Measurements from ENCODE around the gene PTPN4. TPM values are rescaled to one million over a fixed set of nuclear protein-coding genes. Genes with fewer than 3 reads are reported as not detected.

Gene PTPN4
- total and polyA plus RNA-seq, 2 experiments from 2014 or later: 41.6 to 90.4 TPM

DNA sequence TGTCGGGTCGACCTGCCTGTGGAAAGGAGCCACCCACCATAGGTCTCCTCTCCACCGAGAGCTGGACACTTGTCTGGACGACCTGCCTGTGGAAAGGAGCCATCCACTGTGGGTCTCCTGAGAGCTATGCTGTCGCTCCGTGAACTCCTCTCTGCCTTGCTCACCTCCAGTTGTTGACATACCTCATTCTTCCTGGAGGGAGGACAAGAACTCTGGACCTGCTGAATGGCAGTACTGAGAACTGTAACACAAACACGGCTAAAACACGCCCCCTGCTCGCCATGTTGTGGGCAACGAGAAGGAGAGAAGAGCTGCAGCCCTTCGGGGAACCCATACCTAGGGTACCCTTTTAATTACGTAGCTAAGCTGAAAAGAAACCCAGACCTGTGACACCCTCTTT lies 77.6 kb downstream of the PTPN4 start:
- peak overlapping the region; percentile 80 for H3K27ac Mint-ChIP-seq
- Histone ChIP-seq H4K20me1 (replicated peaks; ENCODE audit: insufficient read depth) (peaks cover 12% of the 10 kb centered on the region; the same call in 1 of the 2 replicates), H3K4me1 (ENCODE audit: insufficient read depth) (peaks cover 13% of the 10 kb centered on the region; the same call in 1 of the 2 replicates), H3K9me2 (ENCODE audit: insufficient read depth) (no peaks in the 10 kb centered on the region), H3K4me3 (no peak overlapping the region), H3K79me2 (replicated peaks; ENCODE audit: insufficient read depth) (peaks cover 75% of the 10 kb centered on the region), H3F3A (replicated peaks; ENCODE audit: low read depth) (no peaks in the 10 kb centered on the region), H3K27ac (ENCODE audit: low read depth) (no peak overlapping the region), H3K27me3 (ENCODE audit: insufficient read depth) (no peaks in the 10 kb centered on the region), H3K36me3 (ENCODE audit: insufficient read depth) (no peaks in the 10 kb centered on the region), H3K4me2 (no peak overlapping the region), H2AFZ (no peak overlapping the region)
- no peak for TF ChIP-seq CREB1 (CRISPR knock-in tag; IDR thresholded peaks at IDR 0.05; ENCODE audit: low read depth)
- TF ChIP-seq, protein P1, sequence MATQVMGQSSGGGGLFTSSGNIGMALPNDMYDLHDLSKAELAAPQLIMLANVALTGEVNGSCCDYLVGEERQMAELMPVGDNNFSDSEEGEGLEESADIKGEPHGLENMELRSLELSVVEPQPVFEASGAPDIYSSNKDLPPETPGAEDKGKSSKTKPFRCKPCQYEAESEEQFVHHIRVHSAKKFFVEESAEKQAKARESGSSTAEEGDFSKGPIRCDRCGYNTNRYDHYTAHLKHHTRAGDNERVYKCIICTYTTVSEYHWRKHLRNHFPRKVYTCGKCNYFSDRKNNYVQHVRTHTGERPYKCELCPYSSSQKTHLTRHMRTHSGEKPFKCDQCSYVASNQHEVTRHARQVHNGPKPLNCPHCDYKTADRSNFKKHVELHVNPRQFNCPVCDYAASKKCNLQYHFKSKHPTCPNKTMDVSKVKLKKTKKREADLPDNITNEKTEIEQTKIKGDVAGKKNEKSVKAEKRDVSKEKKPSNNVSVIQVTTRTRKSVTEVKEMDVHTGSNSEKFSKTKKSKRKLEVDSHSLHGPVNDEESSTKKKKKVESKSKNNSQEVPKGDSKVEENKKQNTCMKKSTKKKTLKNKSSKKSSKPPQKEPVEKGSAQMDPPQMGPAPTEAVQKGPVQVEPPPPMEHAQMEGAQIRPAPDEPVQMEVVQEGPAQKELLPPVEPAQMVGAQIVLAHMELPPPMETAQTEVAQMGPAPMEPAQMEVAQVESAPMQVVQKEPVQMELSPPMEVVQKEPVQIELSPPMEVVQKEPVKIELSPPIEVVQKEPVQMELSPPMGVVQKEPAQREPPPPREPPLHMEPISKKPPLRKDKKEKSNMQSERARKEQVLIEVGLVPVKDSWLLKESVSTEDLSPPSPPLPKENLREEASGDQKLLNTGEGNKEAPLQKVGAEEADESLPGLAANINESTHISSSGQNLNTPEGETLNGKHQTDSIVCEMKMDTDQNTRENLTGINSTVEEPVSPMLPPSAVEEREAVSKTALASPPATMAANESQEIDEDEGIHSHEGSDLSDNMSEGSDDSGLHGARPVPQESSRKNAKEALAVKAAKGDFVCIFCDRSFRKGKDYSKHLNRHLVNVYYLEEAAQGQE (IDR thresholded peaks at IDR 0.05; ENCODE audit: unreplicated experiment): no peak
- TF ChIP-seq, protein P2, sequence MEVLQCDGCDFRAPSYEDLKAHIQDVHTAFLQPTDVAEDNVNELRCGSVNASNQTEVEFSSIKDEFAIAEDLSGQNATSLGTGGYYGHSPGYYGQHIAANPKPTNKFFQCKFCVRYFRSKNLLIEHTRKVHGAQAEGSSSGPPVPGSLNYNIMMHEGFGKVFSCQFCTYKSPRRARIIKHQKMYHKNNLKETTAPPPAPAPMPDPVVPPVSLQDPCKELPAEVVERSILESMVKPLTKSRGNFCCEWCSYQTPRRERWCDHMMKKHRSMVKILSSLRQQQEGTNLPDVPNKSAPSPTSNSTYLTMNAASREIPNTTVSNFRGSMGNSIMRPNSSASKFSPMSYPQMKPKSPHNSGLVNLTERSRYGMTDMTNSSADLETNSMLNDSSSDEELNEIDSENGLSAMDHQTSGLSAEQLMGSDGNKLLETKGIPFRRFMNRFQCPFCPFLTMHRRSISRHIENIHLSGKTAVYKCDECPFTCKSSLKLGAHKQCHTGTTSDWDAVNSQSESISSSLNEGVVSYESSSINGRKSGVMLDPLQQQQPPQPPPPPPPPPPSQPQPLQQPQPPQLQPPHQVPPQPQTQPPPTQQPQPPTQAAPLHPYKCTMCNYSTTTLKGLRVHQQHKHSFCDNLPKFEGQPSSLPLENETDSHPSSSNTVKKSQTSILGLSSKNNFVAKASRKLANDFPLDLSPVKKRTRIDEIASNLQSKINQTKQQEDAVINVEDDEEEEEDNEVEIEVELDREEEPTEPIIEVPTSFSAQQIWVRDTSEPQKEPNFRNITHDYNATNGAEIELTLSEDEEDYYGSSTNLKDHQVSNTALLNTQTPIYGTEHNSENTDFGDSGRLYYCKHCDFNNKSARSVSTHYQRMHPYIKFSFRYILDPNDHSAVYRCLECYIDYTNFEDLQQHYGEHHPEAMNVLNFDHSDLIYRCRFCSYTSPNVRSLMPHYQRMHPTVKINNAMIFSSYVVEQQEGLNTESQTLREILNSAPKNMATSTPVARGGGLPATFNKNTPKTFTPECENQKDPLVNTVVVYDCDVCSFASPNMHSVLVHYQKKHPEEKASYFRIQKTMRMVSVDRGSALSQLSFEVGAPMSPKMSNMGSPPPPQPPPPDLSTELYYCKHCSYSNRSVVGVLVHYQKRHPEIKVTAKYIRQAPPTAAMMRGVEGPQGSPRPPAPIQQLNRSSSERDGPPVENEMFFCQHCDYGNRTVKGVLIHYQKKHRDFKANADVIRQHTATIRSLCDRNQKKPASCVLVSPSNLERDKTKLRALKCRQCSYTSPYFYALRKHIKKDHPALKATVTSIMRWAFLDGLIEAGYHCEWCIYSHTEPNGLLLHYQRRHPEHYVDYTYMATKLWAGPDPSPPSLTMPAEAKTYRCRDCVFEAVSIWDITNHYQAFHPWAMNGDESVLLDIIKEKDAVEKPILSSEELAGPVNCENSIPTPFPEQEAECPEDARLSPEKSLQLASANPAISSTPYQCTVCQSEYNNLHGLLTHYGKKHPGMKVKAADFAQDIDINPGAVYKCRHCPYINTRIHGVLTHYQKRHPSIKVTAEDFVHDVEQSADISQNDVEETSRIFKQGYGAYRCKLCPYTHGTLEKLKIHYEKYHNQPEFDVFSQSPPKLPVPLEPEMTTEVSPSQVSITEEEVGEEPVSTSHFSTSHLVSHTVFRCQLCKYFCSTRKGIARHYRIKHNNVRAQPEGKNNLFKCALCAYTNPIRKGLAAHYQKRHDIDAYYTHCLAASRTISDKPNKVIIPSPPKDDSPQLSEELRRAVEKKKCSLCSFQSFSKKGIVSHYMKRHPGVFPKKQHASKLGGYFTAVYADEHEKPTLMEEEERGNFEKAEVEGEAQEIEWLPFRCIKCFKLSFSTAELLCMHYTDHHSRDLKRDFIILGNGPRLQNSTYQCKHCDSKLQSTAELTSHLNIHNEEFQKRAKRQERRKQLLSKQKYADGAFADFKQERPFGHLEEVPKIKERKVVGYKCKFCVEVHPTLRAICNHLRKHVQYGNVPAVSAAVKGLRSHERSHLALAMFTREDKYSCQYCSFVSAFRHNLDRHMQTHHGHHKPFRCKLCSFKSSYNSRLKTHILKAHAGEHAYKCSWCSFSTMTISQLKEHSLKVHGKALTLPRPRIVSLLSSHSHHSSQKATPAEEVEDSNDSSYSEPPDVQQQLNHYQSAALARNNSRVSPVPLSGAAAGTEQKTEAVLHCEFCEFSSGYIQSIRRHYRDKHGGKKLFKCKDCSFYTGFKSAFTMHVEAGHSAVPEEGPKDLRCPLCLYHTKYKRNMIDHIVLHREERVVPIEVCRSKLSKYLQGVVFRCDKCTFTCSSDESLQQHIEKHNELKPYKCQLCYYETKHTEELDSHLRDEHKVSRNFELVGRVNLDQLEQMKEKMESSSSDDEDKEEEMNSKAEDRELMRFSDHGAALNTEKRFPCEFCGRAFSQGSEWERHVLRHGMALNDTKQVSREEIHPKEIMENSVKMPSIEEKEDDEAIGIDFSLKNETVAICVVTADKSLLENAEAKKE (CRISPR knock-in tag; IDR thresholded peaks at IDR 0.05): no peak
- TF ChIP-seq POLR2AphosphoS5 (IDR thresholded peaks at IDR 0.05; ENCODE audit: low read depth): no peak
- no peak for TF ChIP-seq EZH2 (IDR thresholded peaks at IDR 0.05; ENCODE audit: low read depth, unreplicated experiment)
- TF ChIP-seq JUNB (IDR thresholded peaks at IDR 0.05; ENCODE audit: unreplicated experiment): no peak
- TF ChIP-seq, protein P3, sequence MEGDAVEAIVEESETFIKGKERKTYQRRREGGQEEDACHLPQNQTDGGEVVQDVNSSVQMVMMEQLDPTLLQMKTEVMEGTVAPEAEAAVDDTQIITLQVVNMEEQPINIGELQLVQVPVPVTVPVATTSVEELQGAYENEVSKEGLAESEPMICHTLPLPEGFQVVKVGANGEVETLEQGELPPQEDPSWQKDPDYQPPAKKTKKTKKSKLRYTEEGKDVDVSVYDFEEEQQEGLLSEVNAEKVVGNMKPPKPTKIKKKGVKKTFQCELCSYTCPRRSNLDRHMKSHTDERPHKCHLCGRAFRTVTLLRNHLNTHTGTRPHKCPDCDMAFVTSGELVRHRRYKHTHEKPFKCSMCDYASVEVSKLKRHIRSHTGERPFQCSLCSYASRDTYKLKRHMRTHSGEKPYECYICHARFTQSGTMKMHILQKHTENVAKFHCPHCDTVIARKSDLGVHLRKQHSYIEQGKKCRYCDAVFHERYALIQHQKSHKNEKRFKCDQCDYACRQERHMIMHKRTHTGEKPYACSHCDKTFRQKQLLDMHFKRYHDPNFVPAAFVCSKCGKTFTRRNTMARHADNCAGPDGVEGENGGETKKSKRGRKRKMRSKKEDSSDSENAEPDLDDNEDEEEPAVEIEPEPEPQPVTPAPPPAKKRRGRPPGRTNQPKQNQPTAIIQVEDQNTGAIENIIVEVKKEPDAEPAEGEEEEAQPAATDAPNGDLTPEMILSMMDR (conservative IDR thresholded peaks at IDR 0.05; ENCODE audit: low read depth in 2 of 2): no peak
- TF ChIP-seq EZH2phosphoT487 (IDR thresholded peaks at IDR 0.05; ENCODE audit: unreplicated experiment): no peak
- no peak for TF ChIP-seq ZNF114 (CRISPR knock-in tag; IDR thresholded peaks at IDR 0.05)
- no peak for TF ChIP-seq STAT1 (IDR thresholded peaks at IDR 0.05; ENCODE audit: unreplicated experiment)
- TF ChIP-seq, protein P4, sequence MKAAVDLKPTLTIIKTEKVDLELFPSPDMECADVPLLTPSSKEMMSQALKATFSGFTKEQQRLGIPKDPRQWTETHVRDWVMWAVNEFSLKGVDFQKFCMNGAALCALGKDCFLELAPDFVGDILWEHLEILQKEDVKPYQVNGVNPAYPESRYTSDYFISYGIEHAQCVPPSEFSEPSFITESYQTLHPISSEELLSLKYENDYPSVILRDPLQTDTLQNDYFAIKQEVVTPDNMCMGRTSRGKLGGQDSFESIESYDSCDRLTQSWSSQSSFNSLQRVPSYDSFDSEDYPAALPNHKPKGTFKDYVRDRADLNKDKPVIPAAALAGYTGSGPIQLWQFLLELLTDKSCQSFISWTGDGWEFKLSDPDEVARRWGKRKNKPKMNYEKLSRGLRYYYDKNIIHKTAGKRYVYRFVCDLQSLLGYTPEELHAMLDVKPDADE (IDR thresholded peaks at IDR 0.05): no peak
- no peak for TF ChIP-seq ZNF331 (CRISPR knock-in tag; IDR thresholded peaks at IDR 0.05; ENCODE audit: low read depth)
- no peak for TF ChIP-seq NANOG (IDR thresholded peaks at IDR 0.05; ENCODE audit: borderline replicate concordance)
- DNase-seq (ENCODE audit: low spot score) (no peak), ATAC-seq (peak; percentile 36)
- H3K4me3 Mint-ChIP-seq: no peak overlapping the region
- peaks cover 30% of the 10 kb centered on the region for H3K36me3 Mint-ChIP-seq (ENCODE audit: low read depth)
- peaks cover 8% of the 10 kb centered on the region for H3K9me3 Mint-ChIP-seq
- peaks cover 24% of the 10 kb centered on the region for H3K4me1 Mint-ChIP-seq
- H3K27me3 Mint-ChIP-seq (ENCODE audit: insufficient read depth, low read depth, poor library complexity): peaks cover 13% of the 10 kb centered on the region

Measured in GM23338 (cell line).